ENCODE data around the gene KIF3C.

DNA sequence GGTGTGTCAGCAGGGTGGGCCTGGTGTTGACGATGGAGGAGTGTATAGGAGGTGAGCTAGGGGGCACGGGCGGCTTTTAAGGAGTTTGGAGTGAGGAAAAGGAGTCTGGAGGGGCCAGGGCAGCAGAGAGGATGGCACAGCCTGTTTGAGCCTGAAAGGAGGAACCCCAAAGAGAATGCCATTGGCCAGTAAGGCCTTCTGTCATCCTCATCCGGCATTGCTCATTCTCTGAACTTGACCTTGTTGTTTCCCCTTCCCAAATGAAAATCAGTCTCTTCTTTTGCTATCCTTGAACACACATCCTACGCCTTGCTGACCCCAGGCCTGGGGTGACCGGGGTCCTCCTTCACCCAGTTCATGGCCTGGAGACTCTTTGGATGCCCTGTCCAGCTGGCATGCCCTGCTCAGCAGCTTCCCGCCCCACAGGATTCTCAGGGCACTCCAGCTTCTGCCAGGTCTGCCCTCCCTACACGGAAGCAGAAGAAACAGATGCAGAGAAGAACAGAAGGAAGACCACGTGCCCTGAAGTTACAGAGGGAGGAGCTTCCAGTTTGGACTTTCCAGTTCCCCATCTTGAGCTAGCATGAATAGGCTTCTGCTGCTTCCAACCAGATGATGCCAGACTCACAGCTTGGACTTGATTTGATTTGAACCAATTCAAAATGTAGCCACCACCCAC is 20.5 kb upstream of the KIF3C start:
- TF ChIP-seq, protein P1, sequence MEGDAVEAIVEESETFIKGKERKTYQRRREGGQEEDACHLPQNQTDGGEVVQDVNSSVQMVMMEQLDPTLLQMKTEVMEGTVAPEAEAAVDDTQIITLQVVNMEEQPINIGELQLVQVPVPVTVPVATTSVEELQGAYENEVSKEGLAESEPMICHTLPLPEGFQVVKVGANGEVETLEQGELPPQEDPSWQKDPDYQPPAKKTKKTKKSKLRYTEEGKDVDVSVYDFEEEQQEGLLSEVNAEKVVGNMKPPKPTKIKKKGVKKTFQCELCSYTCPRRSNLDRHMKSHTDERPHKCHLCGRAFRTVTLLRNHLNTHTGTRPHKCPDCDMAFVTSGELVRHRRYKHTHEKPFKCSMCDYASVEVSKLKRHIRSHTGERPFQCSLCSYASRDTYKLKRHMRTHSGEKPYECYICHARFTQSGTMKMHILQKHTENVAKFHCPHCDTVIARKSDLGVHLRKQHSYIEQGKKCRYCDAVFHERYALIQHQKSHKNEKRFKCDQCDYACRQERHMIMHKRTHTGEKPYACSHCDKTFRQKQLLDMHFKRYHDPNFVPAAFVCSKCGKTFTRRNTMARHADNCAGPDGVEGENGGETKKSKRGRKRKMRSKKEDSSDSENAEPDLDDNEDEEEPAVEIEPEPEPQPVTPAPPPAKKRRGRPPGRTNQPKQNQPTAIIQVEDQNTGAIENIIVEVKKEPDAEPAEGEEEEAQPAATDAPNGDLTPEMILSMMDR (IDR thresholded peaks at IDR 0.05) = no peak
- no peak for TF ChIP-seq POLR2A (IDR thresholded peaks at IDR 0.05)

All from Peyer's patch (tissue), 4 donors.